MV-4-11 (cell line): ENCODE data around the gene USP54.

ENCODE experiments used
- DNase-seq: peaks from one replicate; lab custom pipeline; 2025; lab: John Stamatoyannopoulos, UW

Gene USP54

GRCh38 chr10:73529089-73529832, 61.9 kb downstream of the USP54 start:
- peak; percentile 72 for DNase-seq

DNA sequence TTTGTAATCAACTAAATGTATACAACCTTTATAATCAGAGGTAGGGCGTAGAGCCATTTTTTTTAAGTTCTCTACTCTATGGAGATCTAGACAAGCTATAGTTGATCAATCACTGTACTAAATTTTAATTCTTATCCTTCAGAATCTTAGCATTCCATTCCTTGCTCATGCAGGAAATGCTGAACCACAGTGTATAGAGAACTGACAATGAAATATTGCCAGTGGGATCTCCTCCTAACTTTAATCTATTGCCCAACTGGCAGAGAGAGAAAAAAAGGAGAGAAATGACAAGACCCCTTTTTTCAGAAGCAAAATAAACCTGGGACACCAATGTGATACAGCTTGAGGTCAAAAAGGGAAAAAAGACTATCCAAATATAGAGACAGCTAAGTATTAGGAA, 68.9 kb downstream of the USP54 start:
- DNase-seq, result no peak

DNA sequence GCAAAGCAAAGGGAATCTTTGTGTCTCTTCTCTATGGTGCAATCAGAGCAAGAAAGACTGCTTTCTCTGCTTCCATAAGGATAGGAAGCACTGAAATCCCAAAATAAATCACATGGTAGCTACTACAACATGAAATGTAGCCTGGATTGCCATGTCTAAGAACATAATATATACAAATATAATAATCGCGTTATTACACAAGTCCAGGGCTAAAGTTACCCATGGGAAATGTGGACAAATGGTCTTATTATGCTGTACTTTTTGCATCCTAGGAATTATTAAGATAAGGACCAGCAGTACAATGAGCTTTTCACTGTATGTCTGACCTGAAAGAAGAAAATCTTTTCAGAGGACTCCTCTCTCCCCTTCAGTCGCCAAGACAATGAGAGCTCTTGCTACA, 71.8 kb downstream of the USP54 start:
- no peak for DNase-seq

- no peak for DNase-seq
Measured at GRCh38 chr10:73517166-73517888, 73.8 kb downstream of the USP54 start.

GRCh38 chr10:73512207-73512743, 78.9 kb downstream of the USP54 start:
- no peak for DNase-seq

DNA sequence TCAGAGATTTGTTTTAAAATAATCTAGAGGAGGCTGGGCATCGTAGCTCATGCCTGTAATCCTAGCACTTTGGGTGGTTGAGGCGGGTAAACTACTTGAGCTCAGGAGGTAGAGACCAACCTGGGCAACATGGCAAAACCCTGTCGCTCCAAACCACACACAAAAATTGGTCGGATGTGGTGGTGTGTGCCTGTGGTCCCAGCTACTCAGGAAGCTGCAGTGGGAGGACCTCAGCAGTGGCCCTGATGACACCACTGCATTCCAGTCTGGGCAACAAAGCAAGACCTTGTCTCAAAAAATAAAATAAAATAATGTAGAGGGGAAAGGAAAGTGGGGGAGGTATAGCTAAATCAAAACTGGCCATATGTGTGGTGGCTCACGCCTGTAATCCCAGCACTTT, 81.4 kb downstream of the USP54 start:
- no peak for DNase-seq

- no peak for DNase-seq
Measured at GRCh38 chr10:73506491-73506890, 84.7 kb downstream of the USP54 start.

- no peak for DNase-seq
Measured at GRCh38 chr10:73506074-73506473, 85.1 kb downstream of the USP54 start.

GRCh38 chr10:73503037-73503436, 88.1 kb downstream of the USP54 start:
- no peak for DNase-seq

GRCh38 chr10:73501651-73502050, 89.5 kb downstream of the USP54 start:
- DNase-seq, result peak; percentile 68

DNA sequence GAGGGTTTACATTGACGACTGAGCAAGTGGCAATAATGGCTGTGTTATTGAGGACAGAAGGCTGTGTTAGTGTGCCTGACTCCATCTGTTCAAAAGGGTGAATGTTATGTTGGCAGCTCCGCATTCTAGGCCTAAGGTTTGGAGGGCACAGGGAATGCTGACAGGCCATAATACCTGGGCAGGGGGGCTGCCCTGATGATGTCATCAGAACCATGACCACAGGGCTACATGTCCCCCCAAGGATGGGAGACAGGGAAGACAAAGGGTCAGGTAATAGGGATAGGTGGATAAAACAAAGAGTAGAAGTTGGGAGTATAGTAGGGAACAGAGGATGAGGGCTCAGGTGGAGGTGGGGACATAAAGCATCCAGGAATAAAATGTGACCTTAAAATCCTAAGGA, 93.5 kb downstream of the USP54 start:
- no peak for DNase-seq

DNA sequence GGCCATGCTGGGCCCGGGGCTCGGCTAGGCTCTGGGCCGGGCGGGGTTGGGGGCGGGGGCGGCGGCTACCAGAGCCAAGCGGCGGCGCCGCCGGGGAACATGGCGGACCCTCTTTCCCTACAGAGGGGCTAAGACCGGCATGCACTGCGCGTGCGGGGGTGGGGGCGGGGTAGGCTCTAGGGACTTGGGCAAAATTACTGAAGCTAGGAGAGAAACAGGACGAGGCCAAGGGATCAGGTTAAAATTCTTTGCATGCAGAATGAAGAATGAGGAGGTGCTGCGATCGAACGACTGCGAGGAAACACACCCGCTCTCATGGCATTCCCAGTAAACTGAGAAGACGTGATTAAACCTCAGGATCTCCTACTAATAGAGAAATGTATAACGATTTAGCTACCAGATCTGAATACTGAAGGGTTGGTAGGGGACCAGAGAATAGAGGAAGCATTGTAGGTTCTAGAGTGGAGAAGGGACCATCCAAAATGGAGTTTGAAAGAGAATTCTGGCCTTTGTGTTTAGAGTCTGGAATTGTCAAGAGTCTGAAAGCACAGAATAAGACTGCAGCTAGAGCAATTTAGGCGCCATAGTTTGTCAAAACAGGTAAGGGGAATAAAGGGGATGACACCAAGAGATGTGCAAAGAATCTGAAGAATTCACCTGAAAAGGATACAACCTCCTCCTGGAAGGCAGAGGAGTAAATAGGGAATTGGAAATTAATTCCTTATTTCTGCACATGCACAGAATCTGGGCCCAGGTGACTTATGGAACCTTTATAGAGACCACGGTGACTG, 95.1 kb downstream of the USP54 start, which contains the start of gene PPP3CB:
Gene PPP3CB, minus strand, starts transcription at position 141 of the 791 bp plus-strand sequence. Its CDS starts 135 bp downstream, at position 6.
- peak; percentile 89 for DNase-seq

DNA sequence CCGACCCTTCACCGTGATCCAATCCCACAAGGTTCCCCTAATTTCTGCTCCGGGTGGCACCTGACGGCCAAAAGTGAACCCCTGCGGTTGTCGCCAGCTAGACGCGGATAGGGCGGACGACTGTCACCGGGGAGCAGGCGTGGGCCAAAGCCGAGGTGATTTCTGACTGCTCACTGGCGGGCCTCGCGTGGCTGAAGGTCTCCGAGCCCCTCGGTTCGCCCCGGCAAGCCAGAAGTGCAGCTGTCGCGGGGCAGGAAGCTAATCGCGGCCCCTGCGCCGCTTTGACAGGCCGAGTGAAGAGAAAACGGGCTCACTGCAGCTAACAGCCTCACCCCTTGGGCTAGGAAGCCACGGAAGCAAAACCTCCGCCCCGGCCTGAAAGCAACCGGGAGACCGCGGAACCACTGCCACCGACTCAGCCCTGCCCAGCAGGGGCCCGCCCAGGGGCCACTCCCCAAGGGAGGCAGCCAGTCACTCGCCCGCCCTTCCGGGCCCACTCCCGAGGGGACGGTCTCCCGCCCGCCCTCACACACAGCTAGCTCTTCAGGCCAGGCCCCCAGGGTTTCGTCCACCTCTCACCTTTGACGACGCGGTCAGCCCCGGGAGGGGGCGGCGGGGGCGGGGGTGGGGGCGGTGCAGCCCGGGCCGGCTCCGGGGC, 95.8 kb downstream of the USP54 start:
- DNase-seq, result peak; percentile 81

GRCh38 chr10:73494877-73495225, 96.3 kb downstream of the USP54 start:
- DNase-seq, result no peak

GRCh38 chr10:73494213-73494612, 96.9 kb downstream of the USP54 start:
- DNase-seq, result no peak

- DNase-seq, result no peak
Measured at GRCh38 chr10:73493781-73494180, 97.4 kb downstream of the USP54 start.

GRCh38 chr10:73486601-73487000, 104.5 kb downstream of the USP54 start:
- no peak for DNase-seq

GRCh38 chr10:73485320-73485719, 105.8 kb downstream of the USP54 start:
- DNase-seq, result no peak

DNA sequence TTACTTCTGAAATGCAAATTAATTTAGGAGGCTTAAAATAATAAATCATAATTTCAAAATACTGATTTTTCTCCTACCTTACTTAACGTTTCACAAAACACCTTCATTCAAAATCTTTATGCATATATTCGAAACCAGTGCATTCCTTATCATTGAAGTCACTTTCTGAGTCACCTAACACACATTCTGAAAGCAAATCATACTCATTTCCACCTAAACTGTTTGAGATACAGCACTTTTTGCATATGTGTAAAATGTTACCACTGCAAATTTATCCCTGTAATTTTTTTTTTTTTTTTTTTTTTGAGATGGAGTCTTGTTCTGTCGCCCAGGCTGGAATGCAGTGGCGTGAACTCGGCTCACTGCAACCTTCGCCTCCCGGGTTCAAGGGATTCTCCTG, 111.0 kb downstream of the USP54 start:
- DNase-seq, result no peak

- DNase-seq, result peak; percentile 29
Measured at GRCh38 chr10:73478636-73479035, 112.5 kb downstream of the USP54 start.

- no peak for DNase-seq
Measured at GRCh38 chr10:73471226-73471625, 119.9 kb downstream of the USP54 start.

DNA sequence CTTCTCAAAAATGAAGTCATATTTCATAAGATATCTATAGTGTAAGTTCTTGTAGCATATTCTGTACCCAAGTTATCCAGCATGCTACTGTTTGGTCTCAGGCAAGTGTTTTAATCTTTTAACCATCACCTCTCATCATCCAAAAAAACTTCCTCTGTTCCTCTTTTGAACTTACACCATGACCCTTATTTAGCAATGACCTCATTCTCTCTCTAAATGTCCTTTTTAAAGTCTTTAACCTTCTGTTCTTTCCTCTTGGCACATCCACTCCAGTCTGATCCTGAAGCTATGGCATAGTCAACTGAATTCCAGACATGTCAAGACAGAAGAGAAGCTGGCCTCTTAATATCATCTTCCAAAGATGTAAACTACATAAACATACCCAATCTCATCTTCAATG, 121.6 kb downstream of the USP54 start:
- peak; percentile 54 for DNase-seq
